MM.1S (cell line): ENCODE data around the gene SELENOF.

Experiments used
- EZH2 ChIP-seq: fragments of 300-600 bp; sonication (generic); optimal IDR thresholded peaks from 2 replicates; pipeline ENCODE3; 2017; ENCODE audit warnings: low read depth, mild to moderate bottlenecking, antibody characterized with exemption, low read length, mixed read lengths
- TF ChIP-seq, protein P1 (sequence below): fragments of 300-600 bp; sonication (generic); IDR thresholded peaks from 2 replicates; pipeline ENCODE4 v1.5.1; 2016; ENCODE audit warnings: antibody characterized with exemption, low read length, mixed read lengths

- TF ChIP-seq, protein P1, sequence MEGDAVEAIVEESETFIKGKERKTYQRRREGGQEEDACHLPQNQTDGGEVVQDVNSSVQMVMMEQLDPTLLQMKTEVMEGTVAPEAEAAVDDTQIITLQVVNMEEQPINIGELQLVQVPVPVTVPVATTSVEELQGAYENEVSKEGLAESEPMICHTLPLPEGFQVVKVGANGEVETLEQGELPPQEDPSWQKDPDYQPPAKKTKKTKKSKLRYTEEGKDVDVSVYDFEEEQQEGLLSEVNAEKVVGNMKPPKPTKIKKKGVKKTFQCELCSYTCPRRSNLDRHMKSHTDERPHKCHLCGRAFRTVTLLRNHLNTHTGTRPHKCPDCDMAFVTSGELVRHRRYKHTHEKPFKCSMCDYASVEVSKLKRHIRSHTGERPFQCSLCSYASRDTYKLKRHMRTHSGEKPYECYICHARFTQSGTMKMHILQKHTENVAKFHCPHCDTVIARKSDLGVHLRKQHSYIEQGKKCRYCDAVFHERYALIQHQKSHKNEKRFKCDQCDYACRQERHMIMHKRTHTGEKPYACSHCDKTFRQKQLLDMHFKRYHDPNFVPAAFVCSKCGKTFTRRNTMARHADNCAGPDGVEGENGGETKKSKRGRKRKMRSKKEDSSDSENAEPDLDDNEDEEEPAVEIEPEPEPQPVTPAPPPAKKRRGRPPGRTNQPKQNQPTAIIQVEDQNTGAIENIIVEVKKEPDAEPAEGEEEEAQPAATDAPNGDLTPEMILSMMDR: no peak
- no peak for TF ChIP-seq EZH2
Observed at GRCh38 chr1:86939406-86939805, 25.5 kb upstream of the SELENOF start.
